GM19238 (cell line): Measurements from ENCODE around the gene EYA3.

Source experiments
- DNase-seq: peaks from one replicate; pipeline ENCODE4 v3.0.0; 2011; ENCODE audit warnings: low spot score; ENCODE audit not compliant: insufficient read length

EYA3 gene

DNA sequence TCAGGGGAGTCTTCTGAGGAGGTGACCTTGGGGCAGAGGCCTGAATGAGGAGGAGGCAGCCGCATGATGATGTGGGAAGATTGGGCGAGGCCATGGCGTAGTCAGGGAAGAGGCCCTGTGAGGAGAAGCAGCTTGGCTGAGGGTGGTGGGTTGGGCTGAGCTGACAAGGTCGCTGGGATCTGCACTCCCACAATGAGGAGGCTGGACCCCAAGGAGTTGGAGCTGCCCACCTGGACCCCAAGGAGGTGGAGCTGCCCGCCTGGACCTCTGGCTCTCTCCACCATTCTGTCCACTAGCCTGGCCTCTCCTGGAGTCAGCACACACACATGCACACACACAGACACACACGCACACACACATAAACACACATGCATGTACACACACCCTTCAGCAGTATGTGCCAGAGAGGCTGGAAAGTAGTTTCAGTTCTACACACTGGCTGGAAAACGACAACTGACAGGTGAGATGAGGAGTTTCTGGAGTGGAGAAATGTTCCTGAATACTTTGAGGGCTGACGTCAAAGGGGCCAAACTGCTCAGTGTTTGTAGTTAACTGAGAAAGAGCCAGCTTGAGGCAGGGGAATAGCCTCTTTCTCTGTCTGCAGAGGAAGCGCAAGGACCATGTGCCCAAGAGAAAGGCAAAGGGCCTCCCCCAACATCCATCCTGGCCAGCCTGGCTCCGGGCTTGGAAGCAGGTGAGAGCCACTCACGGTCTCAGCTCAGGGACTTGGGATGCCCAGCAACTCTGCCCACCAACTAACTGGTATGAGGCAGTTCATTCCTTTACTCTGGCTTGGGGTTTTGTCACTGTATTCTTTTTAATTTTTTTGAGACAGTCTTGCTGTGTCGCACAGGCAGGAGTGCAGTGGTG is 146.5 kb downstream of the EYA3 start:
- no peak for DNase-seq

DNA sequence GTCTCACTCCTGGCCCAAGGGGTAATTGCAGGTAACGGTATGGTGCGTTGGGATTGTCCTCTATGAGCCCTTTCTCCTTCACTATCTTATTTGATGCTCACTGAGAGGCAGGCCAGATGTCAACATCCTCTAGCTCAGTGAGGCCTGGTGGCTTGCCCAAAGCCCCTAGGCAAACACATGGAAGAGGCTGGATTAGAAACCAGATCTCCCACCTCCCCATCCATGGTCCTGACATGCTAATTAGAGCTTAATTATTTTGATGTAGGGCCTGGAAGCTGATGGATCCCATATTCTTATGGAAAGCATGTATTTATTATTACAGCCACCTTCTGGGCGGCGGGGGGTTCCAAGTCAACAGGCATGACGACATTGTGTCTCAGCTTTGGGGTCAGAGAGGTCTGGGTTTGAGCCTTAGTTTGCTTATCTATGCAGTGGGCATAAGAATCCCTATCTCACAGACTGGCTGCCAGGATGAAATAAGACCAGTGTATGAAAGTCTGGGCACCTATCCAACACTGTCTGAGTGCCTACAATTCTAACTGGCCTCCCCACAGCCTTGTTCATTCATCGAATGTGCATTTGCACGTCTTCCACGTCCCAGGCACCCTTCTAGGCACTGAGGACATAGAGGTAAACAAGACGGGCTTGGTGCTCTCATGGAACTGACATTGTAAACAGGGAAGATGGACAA is 147.4 kb downstream of the EYA3 start:
- no peak for DNase-seq

DNA sequence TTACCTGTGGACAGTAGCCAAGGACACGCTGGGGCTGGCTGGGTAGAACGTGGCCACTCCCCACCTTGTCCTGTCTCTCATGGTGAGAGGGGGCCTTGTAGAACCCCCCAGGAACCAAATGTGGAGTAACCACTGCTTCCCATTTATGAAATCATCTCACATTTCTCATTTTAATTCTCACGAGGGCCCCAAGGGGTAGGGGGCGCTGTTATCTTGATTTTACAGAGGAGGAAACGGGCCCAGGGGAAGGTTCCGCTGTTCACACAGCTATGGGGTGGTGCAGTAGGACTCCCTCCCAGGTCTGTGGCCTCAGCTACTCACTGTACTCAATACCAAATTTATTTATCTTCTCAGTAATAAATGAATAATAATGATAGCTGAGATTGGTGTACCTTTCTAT is 148.1 kb downstream of the EYA3 start:
- DNase-seq, result peak; percentile 55

- DNase-seq, result no peak
Observed at GRCh38 chr1:27938488-27938887, 149.9 kb downstream of the EYA3 start.

GRCh38 chr1:27937524-27937836 is 150.9 kb downstream of the EYA3 start:
- no peak for DNase-seq

- no peak for DNase-seq
Observed at GRCh38 chr1:27936370-27936769, 152.0 kb downstream of the EYA3 start.

- DNase-seq, result no peak
Observed at GRCh38 chr1:27935721-27936120, 152.7 kb downstream of the EYA3 start.

GRCh38 chr1:27934818-27935549 is 153.4 kb downstream of the EYA3 start, which contains the start of gene SMPDL3B:
TSS of gene SMPDL3B (plus strand) at chr1:27935000. CDS start at chr1:27935184, 184 bp downstream.
- no peak for DNase-seq

GRCh38 chr1:27931759-27932158 is 156.7 kb downstream of the EYA3 start:
- DNase-seq, result no peak

GRCh38 chr1:27931184-27931583 is 157.2 kb downstream of the EYA3 start:
- no peak for DNase-seq

GRCh38 chr1:27928216-27928954 is 160.0 kb downstream of the EYA3 start:
- DNase-seq, result no peak

DNA sequence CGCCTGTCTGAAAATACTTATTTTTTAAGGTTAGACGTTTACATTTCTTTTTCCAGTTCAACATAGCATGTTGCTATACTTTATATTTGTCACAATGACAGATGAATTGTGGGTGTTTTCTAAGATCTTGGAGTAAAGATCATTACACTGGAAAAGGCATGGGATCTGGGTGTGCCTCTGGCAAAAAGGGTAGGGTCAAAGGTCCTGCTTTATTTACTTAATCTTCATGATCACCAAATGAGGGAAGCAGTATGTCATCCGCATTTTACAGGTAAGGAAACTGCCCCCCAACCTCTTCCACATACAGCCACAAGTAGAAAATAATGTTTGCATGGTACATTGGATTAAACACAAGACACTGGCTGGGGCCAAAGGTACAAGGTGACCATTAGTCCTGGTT is 166.1 kb downstream of the EYA3 start:
- DNase-seq, result no peak
